Stimulated activated CD8-positive, alpha-beta memory T cell treated with anti-CD3 and anti-CD28 coated beads, Interleukin-4, amount 100 ng/mL, for 24 hours (primary cell): ENCODE data around the gene NEDD4L.

Experiments
- DNase-seq: peaks from one replicate; pipeline ENCODE4 v3.0.0-alpha.2; 2020; ENCODE audit warnings: low read depth

The NEDD4L gene

GRCh38 chr18:58181988-58182387, 138.0 kb downstream of the NEDD4L start:
- no peak for DNase-seq

GRCh38 chr18:58183226-58183625, 139.2 kb downstream of the NEDD4L start:
- no peak for DNase-seq

- no peak for DNase-seq
These were observed 142.4 kb downstream of the NEDD4L start for GRCh38 chr18:58186258-58186948.

- no peak for DNase-seq
These were observed 143.6 kb downstream of the NEDD4L start for GRCh38 chr18:58187674-58188073.

- no peak for DNase-seq
These were observed 145.0 kb downstream of the NEDD4L start for GRCh38 chr18:58188996-58189395.

GRCh38 chr18:58190842-58191530, 147.0 kb downstream of the NEDD4L start:
- no peak for DNase-seq

- no peak for DNase-seq
These were observed 147.6 kb downstream of the NEDD4L start for GRCh38 chr18:58191626-58192025.

GRCh38 chr18:58192519-58192918, 148.5 kb downstream of the NEDD4L start:
- DNase-seq, result no peak

GRCh38 chr18:58194028-58194427, 150.0 kb downstream of the NEDD4L start:
- DNase-seq, result no peak

GRCh38 chr18:58195278-58195765, 151.3 kb downstream of the NEDD4L start:
- no peak for DNase-seq

GRCh38 chr18:58196164-58196563, 152.1 kb downstream of the NEDD4L start:
- DNase-seq, result no peak

- no peak for DNase-seq
These were observed 153.2 kb downstream of the NEDD4L start for GRCh38 chr18:58196881-58197872.

GRCh38 chr18:58201268-58201667, 157.2 kb downstream of the NEDD4L start:
- no peak for DNase-seq

GRCh38 chr18:58201733-58202730, 158.0 kb downstream of the NEDD4L start:
- DNase-seq, result no peak

- DNase-seq, result no peak
These were observed 160.9 kb downstream of the NEDD4L start for GRCh38 chr18:58204776-58205442.

- no peak for DNase-seq
These were observed 161.6 kb downstream of the NEDD4L start for GRCh38 chr18:58205443-58206160.

GRCh38 chr18:58207520-58208152, 163.6 kb downstream of the NEDD4L start:
- DNase-seq, result no peak

- no peak for DNase-seq
These were observed 164.3 kb downstream of the NEDD4L start for GRCh38 chr18:58208207-58208932.

- DNase-seq, result no peak
These were observed 165.3 kb downstream of the NEDD4L start for GRCh38 chr18:58209326-58209725.
